PC-3 (cell line): Measurements from ENCODE around the gene CHD6. TPM values are rescaled to one million over a fixed set of nuclear protein-coding genes. Genes with fewer than 3 reads are reported as not detected.

Source experiments
- ATAC-seq: fragments of 200-7000 bp; cut with Tn5 transposase; 2 replicates; pipeline ENCODE4 v1.9.1; 2020; ENCODE audit warnings: mild to moderate bottlenecking, moderate library complexity
- BruUV-seq: library from RNA; stranded (reverse); fragments of 400-500 nt; replicated peaks from 2 replicates; lab custom pipeline; 2021; lab: Mats Ljungman, UMichigan
- CTCF ChIA-PET: fragments of 300-600 bp; sonication (Branson Sonifier 250); formaldehyde crosslinking; loops from one replicate; lab custom pipeline; 2022; ENCODE audit warnings: antibody characterized with exemption; lab: Charles Lee
- POLR2A ChIA-PET: fragments of 300-600 bp; sonication (Branson Sonifier 250); formaldehyde crosslinking; loops from one replicate; lab custom pipeline; 2022; ENCODE audit warnings: antibody characterized with exemption; ENCODE audit not compliant: unreplicated experiment; lab: Charles Lee
- DNase-seq: peaks from one replicate; pipeline ENCODE4 v3.0.0-alpha.2; 2015
- H2AFZ ChIP-seq: fragments of 300-600 bp; sonication (generic); 2 replicates; pipeline ENCODE4 v1.6.0; 2016; ENCODE audit warnings: antibody characterized with exemption, low read length
- H3F3A ChIP-seq: fragments of 300-600 bp; sonication (generic); one replicate; pipeline ENCODE4 v1.6.0; 2017; ENCODE audit warnings: antibody characterized with exemption, low read length, control low read depth, mild to moderate bottlenecking; ENCODE audit not compliant: unreplicated experiment
- H3K27ac ChIP-seq: fragments of 300-600 bp; sonication (generic); 2 replicates; pipeline ENCODE4 v1.5.1; 2016; ENCODE audit warnings: mild to moderate bottlenecking, low read length
- H3K27me3 ChIP-seq: fragments of 300-600 bp; sonication (generic); 2 replicates; pipeline ENCODE4 v1.6.1; 2016; ENCODE audit warnings: low read length, mixed read lengths
- H3K36me3 ChIP-seq: fragments of 300-600 bp; sonication (generic); 2 replicates; pipeline ENCODE4 v1.6.1; 2016; ENCODE audit warnings: low read depth, mixed run types, low read length, mixed read lengths
- H3K4me1 ChIP-seq: fragments of 300-600 bp; sonication (generic); 2 replicates; pipeline ENCODE4 v1.5.1; 2016; ENCODE audit warnings: low read length; ENCODE audit not compliant: insufficient read depth
- H3K4me2 ChIP-seq: fragments of 300-600 bp; sonication (generic); 2 replicates; pipeline ENCODE4 v1.6.0; 2016; ENCODE audit warnings: low read length
- H3K4me3 ChIP-seq: fragments of 300-600 bp; sonication (generic); 2 replicates; pipeline ENCODE4 v1.5.1; 2016; ENCODE audit warnings: mild to moderate bottlenecking, low read length, mixed read lengths
- H3K79me2 ChIP-seq: fragments of 300-600 bp; sonication (generic); 2 replicates; pipeline ENCODE4 v1.6.1; 2017; ENCODE audit warnings: low read length, mixed read lengths
- H3K9ac ChIP-seq: fragments of 300-600 bp; sonication (generic); 2 replicates; pipeline ENCODE4 v1.6.0; 2016; ENCODE audit warnings: mild to moderate bottlenecking, low read length
- H3K9me2 ChIP-seq: fragments of 300-600 bp; sonication (generic); replicated peaks from 2 replicates; pipeline ENCODE4 v1.6.1; 2016; ENCODE audit warnings: mixed run types, low read length, mixed read lengths
- H3K9me3 ChIP-seq: fragments of 300-600 bp; sonication (generic); 2 replicates; pipeline ENCODE4 v1.6.1; 2016; ENCODE audit warnings: low read length, mixed read lengths
- H4K20me1 ChIP-seq: fragments of 300-600 bp; sonication (generic); 2 replicates; pipeline ENCODE4 v1.6.1; 2016; ENCODE audit warnings: low read length, mixed read lengths
- EZH2 ChIP-seq: fragments of 300-600 bp; sonication (generic); IDR thresholded peaks from one replicate; pipeline ENCODE4 v1.6.1; 2017; ENCODE audit warnings: antibody characterized with exemption, mild to moderate bottlenecking, low read length; ENCODE audit not compliant: unreplicated experiment
- EZH2phosphoT487 ChIP-seq: fragments of 300-600 bp; sonication (generic); IDR thresholded peaks from 2 replicates; pipeline ENCODE4 v1.6.1; 2018; ENCODE audit warnings: mild to moderate bottlenecking, antibody characterized with exemption, low read length, borderline replicate concordance
- intact Hi-C: fragments of 100-400 bp; cut with micrococcal nuclease; formaldehyde crosslinking; loops from 2 replicates; pipeline ENCODE4 v1.9.0; 2023
- total RNA-seq: library from RNA; depleted of rRNA; stranded (reverse); fragments of >200 nt; gene quantifications from 2 replicates; pipeline ENCODE4 v1.2.3, GENCODE V29; 2014
- TF ChIP-seq, protein P1 (sequence below): fragments of 300-600 bp; sonication (generic); conservative IDR thresholded peaks from 2 replicates; pipeline ENCODE4 v1.5.1; 2017; ENCODE audit warnings: antibody characterized with exemption, low read depth, mild to moderate bottlenecking, low read length

Gene CHD6
- total RNA-seq, 1 experiment from 2014 or later, result 19.5 TPM

DNA sequence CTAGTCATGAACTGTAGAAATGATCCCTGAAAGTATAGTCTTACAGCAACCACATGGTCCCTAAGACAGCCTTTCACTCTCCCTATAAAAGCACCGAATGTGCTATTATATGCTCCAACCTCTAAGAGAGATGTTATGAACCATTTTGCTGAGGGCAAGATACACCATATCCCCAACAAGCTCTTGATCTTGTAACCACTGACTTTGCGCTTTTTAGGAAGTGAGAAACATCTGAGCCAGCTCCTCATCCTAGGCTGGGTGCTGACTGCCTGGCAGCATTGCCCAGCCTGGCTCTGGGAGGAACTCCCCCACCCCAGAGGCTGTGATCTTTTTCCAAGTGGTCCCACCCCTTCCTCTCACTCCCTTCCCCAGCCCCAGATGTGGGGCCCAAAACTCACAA lies 248.5 kb downstream of the CHD6 start:
- no peak overlapping the region for H3K27ac ChIP-seq
- no peak overlapping the region for H3K9ac ChIP-seq
- H3K9me3 ChIP-seq, result no peaks in the 10 kb centered on the region
- H3K36me3 ChIP-seq, result no peaks in the 10 kb centered on the region
- no peaks in the 10 kb centered on the region for H3K9me2 ChIP-seq
- BruUV-seq, result no TSS peak
- no peak for TF ChIP-seq EZH2
- TF ChIP-seq EZH2phosphoT487, result no peak
- TF ChIP-seq, protein P1, sequence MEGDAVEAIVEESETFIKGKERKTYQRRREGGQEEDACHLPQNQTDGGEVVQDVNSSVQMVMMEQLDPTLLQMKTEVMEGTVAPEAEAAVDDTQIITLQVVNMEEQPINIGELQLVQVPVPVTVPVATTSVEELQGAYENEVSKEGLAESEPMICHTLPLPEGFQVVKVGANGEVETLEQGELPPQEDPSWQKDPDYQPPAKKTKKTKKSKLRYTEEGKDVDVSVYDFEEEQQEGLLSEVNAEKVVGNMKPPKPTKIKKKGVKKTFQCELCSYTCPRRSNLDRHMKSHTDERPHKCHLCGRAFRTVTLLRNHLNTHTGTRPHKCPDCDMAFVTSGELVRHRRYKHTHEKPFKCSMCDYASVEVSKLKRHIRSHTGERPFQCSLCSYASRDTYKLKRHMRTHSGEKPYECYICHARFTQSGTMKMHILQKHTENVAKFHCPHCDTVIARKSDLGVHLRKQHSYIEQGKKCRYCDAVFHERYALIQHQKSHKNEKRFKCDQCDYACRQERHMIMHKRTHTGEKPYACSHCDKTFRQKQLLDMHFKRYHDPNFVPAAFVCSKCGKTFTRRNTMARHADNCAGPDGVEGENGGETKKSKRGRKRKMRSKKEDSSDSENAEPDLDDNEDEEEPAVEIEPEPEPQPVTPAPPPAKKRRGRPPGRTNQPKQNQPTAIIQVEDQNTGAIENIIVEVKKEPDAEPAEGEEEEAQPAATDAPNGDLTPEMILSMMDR, result no peak
- DNase-seq (no peak), ATAC-seq (no peak)
- H3K27me3 ChIP-seq, result peaks cover 38% of the 10 kb centered on the region
- intact Hi-C loops, result no loop called here
- no peak overlapping the region for H3K4me2 ChIP-seq
- no peak overlapping the region for H3K4me3 ChIP-seq
- H4K20me1 ChIP-seq, result no peaks in the 10 kb centered on the region
- no peaks in the 10 kb centered on the region for H3F3A ChIP-seq
- no peak overlapping the region for H2AFZ ChIP-seq
- ChIA-PET CTCF (no interaction called here), POLR2A (no interaction called here)
- no peaks in the 10 kb centered on the region for H3K79me2 ChIP-seq
- no peaks in the 10 kb centered on the region for H3K4me1 ChIP-seq

DNA sequence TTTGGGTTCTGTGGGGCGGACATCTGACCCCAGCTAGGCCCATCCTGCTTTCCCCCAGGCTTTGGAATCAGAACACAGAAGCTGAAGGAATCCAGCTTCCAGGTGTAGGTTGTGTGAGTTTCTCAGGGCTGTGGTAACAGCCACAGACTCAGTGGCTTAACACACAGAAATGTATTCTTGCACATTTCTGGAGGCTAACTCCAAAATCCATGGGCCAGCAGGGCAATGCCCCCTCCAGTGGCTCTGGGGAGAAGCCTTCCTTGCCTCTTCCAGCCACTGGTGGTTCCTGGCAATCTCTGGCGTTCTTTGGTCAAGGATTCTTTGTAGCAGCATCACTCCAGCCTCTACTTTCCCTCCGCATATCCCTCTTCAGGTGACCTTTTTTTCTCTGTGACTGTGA lies 250.2 kb downstream of the CHD6 start:
- no peaks in the 10 kb centered on the region for H3K4me1 ChIP-seq
- H4K20me1 ChIP-seq, result no peaks in the 10 kb centered on the region
- H3K36me3 ChIP-seq, result no peaks in the 10 kb centered on the region
- no peak for DNase-seq
- no peak overlapping the region for H3K9ac ChIP-seq
- no peak for ATAC-seq
- no TSS peak for BruUV-seq
- peaks cover 35% of the 10 kb centered on the region for H3K27me3 ChIP-seq
- H2AFZ ChIP-seq, result no peak overlapping the region
- intact Hi-C loops, result no loop called here
- no peaks in the 10 kb centered on the region for H3K9me3 ChIP-seq
- H3K79me2 ChIP-seq, result no peaks in the 10 kb centered on the region
- CTCF ChIA-PET, result no interaction called here
- TF ChIP-seq EZH2, result no peak
- TF ChIP-seq EZH2phosphoT487, result no peak
- TF ChIP-seq, protein P1, result no peak
- POLR2A ChIA-PET, result no interaction called here
- no peak overlapping the region for H3K27ac ChIP-seq
- H3K4me3 ChIP-seq, result no peak overlapping the region
- no peak overlapping the region for H3K4me2 ChIP-seq
- no peaks in the 10 kb centered on the region for H3K9me2 ChIP-seq
- no peaks in the 10 kb centered on the region for H3F3A ChIP-seq

- Histone ChIP-seq H3K4me2 (no peak overlapping the region), H3K27me3 (peaks cover 35% of the 10 kb centered on the region), H3K4me3 (no peak overlapping the region), H3K9ac (no peak overlapping the region), H3K27ac (no peak overlapping the region), H3K4me1 (no peaks in the 10 kb centered on the region), H3K36me3 (no peaks in the 10 kb centered on the region), H3F3A (no peaks in the 10 kb centered on the region), H3K9me2 (no peaks in the 10 kb centered on the region), H4K20me1 (no peaks in the 10 kb centered on the region), H3K9me3 (no peaks in the 10 kb centered on the region), H3K79me2 (no peaks in the 10 kb centered on the region), H2AFZ (no peak overlapping the region)
- TF ChIP-seq EZH2 (no peak), EZH2phosphoT487 (no peak)
- TF ChIP-seq, protein P1, result no peak
- intact Hi-C loops, result no loop called here
- ChIA-PET POLR2A (no interaction called here), CTCF (no interaction called here)
- ATAC-seq, result no peak
- no TSS peak for BruUV-seq
- DNase-seq, result no peak
Measured at GRCh38 chr20:41367393-41367695, 250.8 kb downstream of the CHD6 start.
